Ishikawa (cell line): Measurements from ENCODE around the gene PTHLH.

ENCODE experiments used
- CEBPB ChIP-seq: IDR thresholded peaks from 2 replicates; pipeline ENCODE4 v1.6.1; 2012
- CREB1 ChIP-seq: IDR thresholded peaks from 2 replicates; pipeline ENCODE4 v1.6.1; 2012; ENCODE audit warnings: low read depth
- EGR1 ChIP-seq: IDR thresholded peaks from 2 replicates; pipeline ENCODE4 v1.6.1; 2012
- EP300 ChIP-seq: IDR thresholded peaks from 2 replicates; pipeline ENCODE4 v1.6.1; 2012; ENCODE audit warnings: borderline replicate concordance
- FOXM1 ChIP-seq: IDR thresholded peaks from 2 replicates; pipeline ENCODE4 v1.6.1; 2012; ENCODE audit warnings: low read depth, borderline replicate concordance
- NFIC ChIP-seq: IDR thresholded peaks from 2 replicates; pipeline ENCODE4 v1.6.1; 2012
- RAD21 ChIP-seq: IDR thresholded peaks from 2 replicates; pipeline ENCODE4 v1.6.1; 2012; ENCODE audit warnings: low read depth
- TAF1 ChIP-seq: IDR thresholded peaks from 2 replicates; pipeline ENCODE4 v1.6.1; 2012; ENCODE audit warnings: low read depth, mild to moderate bottlenecking
- TCF12 ChIP-seq: IDR thresholded peaks from 2 replicates; pipeline ENCODE4 v1.6.1; 2012; ENCODE audit warnings: low read depth
- YY1 ChIP-seq: IDR thresholded peaks from 2 replicates; pipeline ENCODE4 v1.6.1; 2012; ENCODE audit warnings: low read depth
- TF ChIP-seq, protein P1 (sequence below): IDR thresholded peaks from 2 replicates; pipeline ENCODE4 v1.6.1; 2012
- TF ChIP-seq, protein P2 (sequence below): IDR thresholded peaks from 2 replicates; pipeline ENCODE4 v1.6.1; 2012; ENCODE audit warnings: low read depth, mild to moderate bottlenecking

DNA sequence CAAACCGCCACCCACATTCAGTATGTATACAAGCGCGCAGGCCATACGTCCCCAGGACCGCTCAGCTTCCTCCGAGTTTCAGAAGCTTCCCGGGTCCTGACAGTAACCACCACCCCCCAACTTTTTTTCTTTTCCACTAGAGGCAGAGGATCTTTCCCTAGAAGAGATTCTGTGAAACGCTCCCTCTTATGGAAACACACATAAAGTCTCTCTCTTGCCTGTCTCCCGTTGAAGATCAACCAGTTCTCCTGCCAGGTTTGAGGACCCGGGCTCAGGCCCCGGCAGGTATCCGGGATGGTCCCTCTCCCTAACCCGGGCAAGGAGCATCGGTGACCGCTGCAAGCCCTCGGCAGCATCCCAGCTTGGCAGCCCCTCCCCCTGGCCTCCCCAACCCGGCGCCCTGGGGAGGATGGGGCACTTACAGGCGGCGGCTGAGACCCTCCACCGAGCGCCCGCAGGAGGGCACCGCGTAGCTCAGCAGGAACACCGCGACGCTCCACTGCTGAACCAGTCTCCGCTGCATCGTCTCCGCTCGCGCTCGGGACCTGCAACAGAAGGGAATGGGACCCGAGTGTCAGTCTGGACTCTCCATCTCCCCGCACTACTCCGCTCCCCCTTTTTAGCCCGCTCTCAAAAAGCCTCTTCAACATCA is 3.4 kb downstream of the PTHLH start:
- TF ChIP-seq CEBPB (no peak), YY1 (no peak), TAF1 (no peak), CREB1 (no peak), RAD21 (no peak), NFIC (no peak), EP300 (no peak), FOXM1 (no peak), TCF12 (no peak), EGR1 (no peak)
- TF ChIP-seq, protein P1, sequence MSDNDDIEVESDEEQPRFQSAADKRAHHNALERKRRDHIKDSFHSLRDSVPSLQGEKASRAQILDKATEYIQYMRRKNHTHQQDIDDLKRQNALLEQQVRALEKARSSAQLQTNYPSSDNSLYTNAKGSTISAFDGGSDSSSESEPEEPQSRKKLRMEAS: no peak
- TF ChIP-seq, protein P2, sequence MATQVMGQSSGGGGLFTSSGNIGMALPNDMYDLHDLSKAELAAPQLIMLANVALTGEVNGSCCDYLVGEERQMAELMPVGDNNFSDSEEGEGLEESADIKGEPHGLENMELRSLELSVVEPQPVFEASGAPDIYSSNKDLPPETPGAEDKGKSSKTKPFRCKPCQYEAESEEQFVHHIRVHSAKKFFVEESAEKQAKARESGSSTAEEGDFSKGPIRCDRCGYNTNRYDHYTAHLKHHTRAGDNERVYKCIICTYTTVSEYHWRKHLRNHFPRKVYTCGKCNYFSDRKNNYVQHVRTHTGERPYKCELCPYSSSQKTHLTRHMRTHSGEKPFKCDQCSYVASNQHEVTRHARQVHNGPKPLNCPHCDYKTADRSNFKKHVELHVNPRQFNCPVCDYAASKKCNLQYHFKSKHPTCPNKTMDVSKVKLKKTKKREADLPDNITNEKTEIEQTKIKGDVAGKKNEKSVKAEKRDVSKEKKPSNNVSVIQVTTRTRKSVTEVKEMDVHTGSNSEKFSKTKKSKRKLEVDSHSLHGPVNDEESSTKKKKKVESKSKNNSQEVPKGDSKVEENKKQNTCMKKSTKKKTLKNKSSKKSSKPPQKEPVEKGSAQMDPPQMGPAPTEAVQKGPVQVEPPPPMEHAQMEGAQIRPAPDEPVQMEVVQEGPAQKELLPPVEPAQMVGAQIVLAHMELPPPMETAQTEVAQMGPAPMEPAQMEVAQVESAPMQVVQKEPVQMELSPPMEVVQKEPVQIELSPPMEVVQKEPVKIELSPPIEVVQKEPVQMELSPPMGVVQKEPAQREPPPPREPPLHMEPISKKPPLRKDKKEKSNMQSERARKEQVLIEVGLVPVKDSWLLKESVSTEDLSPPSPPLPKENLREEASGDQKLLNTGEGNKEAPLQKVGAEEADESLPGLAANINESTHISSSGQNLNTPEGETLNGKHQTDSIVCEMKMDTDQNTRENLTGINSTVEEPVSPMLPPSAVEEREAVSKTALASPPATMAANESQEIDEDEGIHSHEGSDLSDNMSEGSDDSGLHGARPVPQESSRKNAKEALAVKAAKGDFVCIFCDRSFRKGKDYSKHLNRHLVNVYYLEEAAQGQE: no peak
